HepG2 (cell line): ENCODE measurements around the gene ESYT1. TPM values are rescaled to one million over a fixed set of nuclear protein-coding genes. Genes with fewer than 3 reads are reported as not detected.

Experiments
- ATAC-seq: fragments of 200-7000 bp; cut with Tn5 transposase; 3 replicates; pipeline ENCODE4 v1.9.1; 2020; ENCODE audit warnings: mild to moderate bottlenecking, moderate library complexity
- BruUV-seq: library from RNA; stranded (reverse); fragments of 400-500 nt; replicated peaks from 2 replicates; lab custom pipeline; 2021; lab: Mats Ljungman, UMichigan
- CTCF ChIA-PET: fragments of 300-600 bp; formaldehyde crosslinking; extraction: SDS; loops from one replicate; lab custom pipeline; 2021; ENCODE audit warnings: low total read pairs, inconsistent platforms, low intra/inter-chr PET ratio; lab: Yijun Ruan, JAX
- POLR2A ChIA-PET: fragments of 350-600 bp; sonication (Branson Sonifier 250); formaldehyde crosslinking; loops from one replicate; lab custom pipeline; 2020; ENCODE audit warnings: antibody characterized with exemption, inconsistent platforms; lab: Yijun Ruan, JAX
- DNase-seq: peaks from one replicate; pipeline ENCODE4 v3.0.0-alpha.2; 2015; ENCODE audit warnings: low spot score
- FAIRE-seq: peaks from 3 replicates; lab custom pipeline; 2011; peaks lifted over from hg19 to GRCh38; lab: Jason Lieb, UNC
- H2AFZ ChIP-seq: one replicate; pipeline ENCODE4 v1.6.1; 2011; ENCODE audit warnings: low read length, inconsistent platforms
- H3K27ac ChIP-seq: fragments of 300-600 bp; 3 replicates; pipeline ENCODE4 v1.8.0; 2011; ENCODE audit warnings: mixed run types, mild to moderate bottlenecking, mixed read lengths, low read length, inconsistent platforms; ENCODE audit not compliant: insufficient read depth; ENCODE audit errors: extremely low read length
- H3K27me3 ChIP-seq, 2 experiments: fragments of 200-600 bp in 1 of 2; 2 replicates in 1 of 2; 3 replicates in 1 of 2; pipeline versions ENCODE4 v1.6.0 to v1.8.0; 2011; ENCODE audit warnings: low read length in 2 of 2, mild to moderate bottlenecking in 2 of 2, moderate library complexity in 2 of 2, inconsistent platforms in 1 of 2; ENCODE audit not compliant: insufficient read depth in 2 of 2, control insufficient read depth in 1 of 2
- H3K36me3 ChIP-seq, 2 experiments: fragments of 200-600 bp in 1 of 2; replicated peaks in 1 of 2; 2 replicates in 1 of 2; 3 replicates in 1 of 2; pipeline versions ENCODE4 v1.5.1 to v1.8.0; 2011; ENCODE audit warnings: low read length in 2 of 2, inconsistent platforms in 1 of 2; ENCODE audit not compliant: insufficient read depth in 2 of 2, control insufficient read depth in 1 of 2
- H3K4me1 ChIP-seq: 2 replicates; pipeline ENCODE4 v1.5.1; 2012; ENCODE audit warnings: low read length, inconsistent platforms; ENCODE audit not compliant: insufficient read depth
- H3K4me2 ChIP-seq: 2 replicates; pipeline ENCODE4 v1.6.0; 2011; ENCODE audit warnings: low read depth, low read length, inconsistent platforms
- H3K4me3 ChIP-seq, 3 experiments: fragments of 200-600 bp in 1 of 3; sonication (generic), shearing (Covaris generic) in 1 of 3; replicated peaks in 1 of 3; 2 replicates each; pipeline ENCODE4 v1.5.1; 2011 to 2016; ENCODE audit warnings: low read length in 3 of 3, inconsistent platforms in 2 of 3, low read depth in 2 of 3, mild to moderate bottlenecking in 2 of 3, control low read depth in 1 of 3, mixed read lengths in 1 of 3; ENCODE audit not compliant: insufficient read depth in 1 of 3
- H3K79me2 ChIP-seq: one replicate; pipeline ENCODE4 v1.6.1; 2011; ENCODE audit warnings: low read length, inconsistent platforms; ENCODE audit not compliant: insufficient read depth
- H3K9ac ChIP-seq: 2 replicates; pipeline ENCODE4 v1.6.0; 2011; ENCODE audit warnings: mild to moderate bottlenecking, low read depth, low read length, inconsistent platforms; ENCODE audit not compliant: insufficient read depth
- H3K9me3 ChIP-seq: 2 replicates; pipeline ENCODE4 v1.5.1; 2012; ENCODE audit warnings: mild to moderate bottlenecking, low read length
- H4K20me1 ChIP-seq: 2 replicates; pipeline ENCODE4 v1.6.0; 2011; ENCODE audit warnings: inconsistent platforms, mild to moderate bottlenecking, low read length, moderate library complexity; ENCODE audit not compliant: insufficient read depth
- CEBPB ChIP-seq: IDR thresholded peaks from 2 replicates; pipeline ENCODE4 v1.6.1; 2011; ENCODE audit warnings: low read depth, low read length, improper control_type of control experiment, borderline replicate concordance
- HNRNPL ChIP-seq: fragments of 200-400 bp; formaldehyde crosslinking; IDR thresholded peaks from 2 replicates; pipeline ENCODE4 v1.6.1; 2017; ENCODE audit warnings: mild to moderate bottlenecking, low read depth, low read length
- NFYB ChIP-seq: sonication (generic); formaldehyde crosslinking; IDR thresholded peaks from 2 replicates; pipeline ENCODE4 v1.4.0; 2020; ENCODE audit warnings: missing genetic modification reagents
- NR1H2 ChIP-seq: sonication (generic); formaldehyde crosslinking; IDR thresholded peaks from 2 replicates; pipeline ENCODE4 v1.8.1; 2022; ENCODE audit warnings: low read depth, missing genetic modification reagents, borderline replicate concordance
- NR2F6 ChIP-seq, 2 experiments: IDR thresholded peaks; 2 replicates each; pipeline ENCODE4 v1.6.1; 2016; ENCODE audit warnings: antibody characterized with exemption in 1 of 2, mild to moderate bottlenecking in 1 of 2
- PBX2 ChIP-seq: IDR thresholded peaks from 2 replicates; pipeline ENCODE4 v1.6.1; 2016; ENCODE audit warnings: control low read depth
- ZNF3 ChIP-seq: IDR thresholded peaks from 2 replicates; pipeline ENCODE4 v1.7.0; 2017; ENCODE audit warnings: inconsistent platforms
- ZNF589 ChIP-seq: sonication (generic); formaldehyde crosslinking; conservative IDR thresholded peaks from 2 replicates; pipeline ENCODE4 v1.8.0; 2022; ENCODE audit warnings: mild to moderate bottlenecking, moderate library complexity, missing genetic modification reagents
- WGBS: methylation state at CpG from one replicate; pipeline ENCODE4 v1.1.6; 2017; ENCODE audit warnings: low lambda C conversion rate; 5-methylcytosine and 5-hydroxymethylcytosine counted together
- in situ Hi-C: cut with HindIII; loops from 2 replicates; pipeline ENCODE4 v1.10.0; 2017; ENCODE audit warnings: low pct_unique_long_range_greater_than_20kb; ENCODE audit not compliant: extremely low pct_ligation_motif_present
- intact Hi-C: fragments of 100-400 bp; cut with micrococcal nuclease; formaldehyde crosslinking; loops from one replicate; pipeline ENCODE4 v1.10.0; 2022; ENCODE audit not compliant: unreplicated experiment
- polyA plus RNA-seq, 8 experiments: library from polyadenylated mRNA; depleted of rRNA in 3 of 8; stranded (reverse) in 7 of 8; unstranded in 1 of 8; fragments of >200 nt; fragmentation: Illumina TruSeq in 4 of 8; extraction: Trizol in 4 of 8; gene quantifications; 2 replicates each; pipeline versions ENCODE4 v1.2.1 to v1.2.3, GENCODE V29; 2011 to 2016; ENCODE audit warnings: low read depth in 4 of 8, missing spikeins in 1 of 8, mixed read lengths in 1 of 8; ENCODE audit not compliant: insufficient read depth in 1 of 8
- total RNA-seq, 5 experiments: library from RNA; depleted of rRNA; stranded (reverse); fragments of >200 nt; fragmentation: Illumina TruSeq; extraction: Trizol; gene quantifications; 2 replicates each; pipeline ENCODE4 v1.2.3, GENCODE V29; 2016; ENCODE audit warnings: low read depth in 1 of 5
- TF ChIP-seq, protein P1 (sequence below): sonication (generic); formaldehyde crosslinking; IDR thresholded peaks from 2 replicates; pipeline ENCODE4 v1.9.0; 2022; ENCODE audit warnings: low read depth, missing genetic modification reagents

ESYT1 gene
- total and polyA plus RNA-seq, 2 of the 13 experiments (the other 11 are each of a cell fraction or from before 2014, with no cell fraction given), result 66.9 to 71.0 TPM

GRCh38 chr12:56121204-56121870 is 6.7 kb upstream of the ESYT1 start:
- in situ Hi-C loops, result loop anchor here (5.0 kb wide), 1 partner anchor 36 kb away; the partner anchor contains the start of gene MYL6
- ATAC-seq (no peak), DNase-seq (no peak), FAIRE-seq (no peak)
- Histone ChIP-seq H3K4me2 (no peak overlapping the region), H2AFZ (no peak overlapping the region), H3K27ac (peak overlapping the region; percentile 27), H3K4me3 (no peak overlapping the region), H3K79me2 (peaks cover 15% of the 10 kb centered on the region), H3K27me3 (no peaks in the 10 kb centered on the region; a peak in 1 of 5 replicates), H4K20me1 (no peaks in the 10 kb centered on the region), H3K4me1 (peaks cover 77% of the 10 kb centered on the region), H3K9ac (no peak overlapping the region), H3K9me3 (no peaks in the 10 kb centered on the region), H3K36me3 (0 out of 5 replicates have a peak, but pooled peaks cover 0 to 4% of the 10 kb centered on the region in 2 experiments)
- WGBS, result 74% methylated on average over 10 of the region's 11 CpGs
- POLR2A ChIA-PET, result interaction anchor here (1.0 to 1.2 kb wide), 2 partner anchors 18 to 39 kb away, joined by 3 read pairs; partner anchors contain the start of gene PA2G4
- TF ChIP-seq NR2F6 (IDR thresholded peaks at IDR 0.05), result no peak; the same call in 1 of the 2 replicates
- peak; percentile 13; the same call in 1 of the 2 replicates for TF ChIP-seq NR2F6 (CRISPR knock-in tag; IDR thresholded peaks at IDR 0.05)
- TF ChIP-seq NFYB (CRISPR knock-in tag), result 0 out of 2 replicates have a peak, but pooled peaks have one; percentile 12
- TF ChIP-seq NR1H2, result no peak
- no peak for TF ChIP-seq ZNF3 (CRISPR knock-in tag)
- TF ChIP-seq, protein P1, sequence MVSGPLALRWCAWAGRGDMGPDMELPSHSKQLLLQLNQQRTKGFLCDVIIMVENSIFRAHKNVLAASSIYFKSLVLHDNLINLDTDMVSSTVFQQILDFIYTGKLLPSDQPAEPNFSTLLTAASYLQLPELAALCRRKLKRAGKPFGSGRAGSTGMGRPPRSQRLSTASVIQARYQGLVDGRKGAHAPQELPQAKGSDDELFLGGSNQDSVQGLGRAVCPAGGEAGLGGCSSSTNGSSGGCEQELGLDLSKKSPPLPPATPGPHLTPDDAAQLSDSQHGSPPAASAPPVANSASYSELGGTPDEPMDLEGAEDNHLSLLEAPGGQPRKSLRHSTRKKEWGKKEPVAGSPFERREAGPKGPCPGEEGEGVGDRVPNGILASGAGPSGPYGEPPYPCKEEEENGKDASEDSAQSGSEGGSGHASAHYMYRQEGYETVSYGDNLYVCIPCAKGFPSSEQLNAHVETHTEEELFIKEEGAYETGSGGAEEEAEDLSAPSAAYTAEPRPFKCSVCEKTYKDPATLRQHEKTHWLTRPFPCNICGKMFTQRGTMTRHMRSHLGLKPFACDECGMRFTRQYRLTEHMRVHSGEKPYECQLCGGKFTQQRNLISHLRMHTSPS (CRISPR knock-in tag), result peak; percentile 52; the same call in 1 of the 2 replicates
- no peak for TF ChIP-seq ZNF589 (CRISPR knock-in tag)
- TF ChIP-seq CEBPB, result peak; percentile 24; the same call in 1 of the 2 replicates
- TF ChIP-seq HNRNPL, result 0 out of 2 replicates have a peak, but pooled peaks have one; percentile 54
- no peak for TF ChIP-seq PBX2 (CRISPR knock-in tag)
- CTCF ChIA-PET, result no interaction called here
- BruUV-seq, result no TSS peak
- intact Hi-C loops, result no loop called here
